GM12874 (cell line): ENCODE data around the gene RLN1.
"Not testable (repeated sequence)": the region's sequence is repeated elsewhere in the genome, so short reads cannot be mapped to it uniquely, and the experiment has no call there.

Experiments used
- CTCF ChIP-seq: IDR thresholded peaks from 2 replicates; pipeline ENCODE4 v1.5.1; 2011; ENCODE audit warnings: low read depth, mild to moderate bottlenecking, control low read depth, low read length, moderate library complexity; ENCODE audit not compliant: insufficient read depth

Gene RLN1

GRCh38 chr9:5338992-5339981 is at the start of gene RLN1:
TSS of gene RLN1 (minus strand) at chr9:5339876. CDS start at chr9:5339746, 130 bp downstream.
- not testable (repeated sequence) for TF ChIP-seq CTCF

- TF ChIP-seq CTCF, result no peak
These were observed 49.5 kb upstream of the RLN1 start for GRCh38 chr9:5389109-5389732.

GRCh38 chr9:5388026-5388819 is 48.5 kb upstream of the RLN1 start:
- TF ChIP-seq CTCF, result no peak

- no peak for TF ChIP-seq CTCF
These were observed 44.8 kb upstream of the RLN1 start for GRCh38 chr9:5384436-5384835.

- TF ChIP-seq CTCF, result no peak
These were observed 42.8 kb upstream of the RLN1 start for GRCh38 chr9:5382479-5382878.

GRCh38 chr9:5375790-5376477 is 36.3 kb upstream of the RLN1 start:
- no peak for TF ChIP-seq CTCF
